Smooth muscle cell (in vitro differentiated cells): Measurements from ENCODE around the gene DLGAP4. TPM values are rescaled to one million over a fixed set of nuclear protein-coding genes. Genes with fewer than 3 reads are reported as not detected.

Experiments
- DNase-seq: peaks from one replicate; lab custom pipeline; 2025; ENCODE audit not compliant: unreplicated experiment; lab: John Stamatoyannopoulos, UW
- H2AFZ ChIP-seq: fragments of 200-600 bp; sonication (generic); 2 replicates; pipeline ENCODE4 v1.6.0; 2016; ENCODE audit warnings: antibody characterized with exemption, low read depth, mild to moderate bottlenecking
- H3F3A ChIP-seq: fragments of 200-600 bp; sonication (generic); 2 replicates; pipeline ENCODE4 v1.6.0; 2017; ENCODE audit warnings: antibody characterized with exemption, low read depth
- H3K27ac ChIP-seq: fragments of 200-600 bp; sonication (generic); 2 replicates; pipeline ENCODE4 v1.5.1; 2016; ENCODE audit warnings: low read depth, mild to moderate bottlenecking
- H3K27me3 ChIP-seq: fragments of 200-600 bp; sonication (generic); 2 replicates; pipeline ENCODE4 v1.6.1; 2016; ENCODE audit warnings: low read depth, mild to moderate bottlenecking
- H3K36me3 ChIP-seq: fragments of 200-600 bp; sonication (generic); 2 replicates; pipeline ENCODE4 v1.5.1; 2016; ENCODE audit warnings: low read depth
- H3K4me1 ChIP-seq: fragments of 200-600 bp; sonication (generic); 2 replicates; pipeline ENCODE4 v1.5.1; 2016; ENCODE audit warnings: low read depth
- H3K4me2 ChIP-seq: fragments of 200-600 bp; sonication (generic); 2 replicates; pipeline ENCODE4 v1.6.0; 2016; ENCODE audit warnings: mild to moderate bottlenecking
- H3K4me3 ChIP-seq: fragments of 200-600 bp; sonication (generic); 2 replicates; pipeline ENCODE4 v1.5.1; 2016; ENCODE audit warnings: mild to moderate bottlenecking
- H3K79me2 ChIP-seq: fragments of 200-600 bp; sonication (generic); 2 replicates; pipeline ENCODE4 v1.6.0; 2016; ENCODE audit warnings: low read depth, mild to moderate bottlenecking
- H3K9ac ChIP-seq: fragments of 200-600 bp; sonication (generic); 2 replicates; pipeline ENCODE4 v1.6.0; 2016; ENCODE audit warnings: low read depth
- H3K9me3 ChIP-seq: fragments of 200-600 bp; sonication (generic); replicated peaks from 2 replicates; pipeline ENCODE4 v1.5.1; 2016; ENCODE audit warnings: low read depth
- H4K20me1 ChIP-seq: fragments of 200-600 bp; sonication (generic); 2 replicates; pipeline ENCODE4 v1.6.0; 2016; ENCODE audit warnings: low read depth
- WGBS: methylation state at CpG from one replicate; pipeline ENCODE4 v1.1.7; 2016; ENCODE audit warnings: low lambda C conversion rate; 5-methylcytosine and 5-hydroxymethylcytosine counted together
- polyA plus RNA-seq: library from polyadenylated mRNA; unstranded; fragments of >200 nt; fragmentation: Nextera tagmentation; extraction: Ambion mirVana; gene quantifications from 2 replicates; pipeline ENCODE4 v1.2.1, GENCODE V29; 2016
- total RNA-seq: library from RNA; depleted of rRNA; stranded (reverse); fragments of >200 nt; gene quantifications from 2 replicates; pipeline ENCODE4 v1.2.3, GENCODE V29; 2014
- TF ChIP-seq, protein P1 (sequence below): fragments of 200-600 bp; sonication (generic); IDR thresholded peaks from 2 replicates; pipeline ENCODE4 v1.5.1; 2017; ENCODE audit warnings: borderline replicate concordance, mild to moderate bottlenecking, antibody characterized with exemption; ENCODE audit not compliant: insufficient read depth, poor library complexity, severe bottlenecking

The DLGAP4 gene
- total and polyA plus RNA-seq, 2 experiments from 2014 or later, result 86.8 to 102 TPM

DNA sequence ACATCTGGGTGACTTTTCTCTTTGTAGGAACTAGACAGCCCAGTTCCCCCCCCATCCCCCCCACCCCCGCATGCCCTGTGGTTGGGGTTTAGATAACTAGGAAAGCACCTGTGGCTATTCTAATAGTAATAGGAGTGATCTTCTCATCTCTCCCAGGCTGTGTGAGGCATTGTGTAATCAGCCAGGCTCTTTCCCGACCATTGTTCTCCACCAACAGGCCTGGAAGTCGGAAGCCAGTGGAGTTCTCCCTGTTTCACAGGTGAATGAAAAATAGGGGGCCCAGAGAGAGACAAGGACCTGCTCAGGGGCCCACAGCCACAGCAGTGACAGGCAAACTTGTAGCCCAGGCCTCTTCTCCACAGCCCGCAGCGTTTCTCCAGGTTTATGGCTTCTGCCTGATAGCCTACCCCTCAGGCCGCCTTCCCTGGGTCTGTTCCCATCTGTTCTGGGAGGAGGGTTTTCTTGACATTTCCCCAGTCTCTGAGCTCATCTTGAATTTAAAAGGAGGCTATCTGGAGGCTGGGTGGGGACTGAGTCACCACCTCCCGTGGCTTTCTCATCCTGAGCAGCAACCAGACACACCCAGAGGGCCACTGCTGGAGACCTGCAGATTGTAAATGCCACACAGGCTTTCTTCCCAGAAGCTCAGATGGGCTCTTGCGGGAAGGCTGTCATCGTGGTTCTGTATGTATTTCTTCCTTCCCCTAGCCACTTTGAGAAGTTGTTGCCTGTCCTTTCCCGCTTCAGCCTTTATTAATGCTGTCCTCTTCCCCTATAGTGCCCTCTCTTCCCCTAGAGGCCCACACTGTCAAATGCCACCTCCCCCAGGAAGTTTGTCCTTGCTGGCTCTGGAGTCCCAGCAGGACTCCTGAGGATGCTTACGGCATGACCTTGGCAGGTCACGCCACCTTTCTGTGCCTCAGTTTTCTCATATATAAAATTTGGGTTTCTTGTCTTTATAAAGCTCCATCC lies 159.3 kb downstream of the DLGAP4 start:
- H3K36me3 ChIP-seq, result no peaks in the 10 kb centered on the region
- peaks cover 43% of the 10 kb centered on the region for H3F3A ChIP-seq
- H3K9me3 ChIP-seq, result no peaks in the 10 kb centered on the region
- WGBS, result 17% methylated on average over 12 of the region's 12 CpGs
- peaks cover 34% of the 10 kb centered on the region for H3K4me1 ChIP-seq
- TF ChIP-seq, protein P1, sequence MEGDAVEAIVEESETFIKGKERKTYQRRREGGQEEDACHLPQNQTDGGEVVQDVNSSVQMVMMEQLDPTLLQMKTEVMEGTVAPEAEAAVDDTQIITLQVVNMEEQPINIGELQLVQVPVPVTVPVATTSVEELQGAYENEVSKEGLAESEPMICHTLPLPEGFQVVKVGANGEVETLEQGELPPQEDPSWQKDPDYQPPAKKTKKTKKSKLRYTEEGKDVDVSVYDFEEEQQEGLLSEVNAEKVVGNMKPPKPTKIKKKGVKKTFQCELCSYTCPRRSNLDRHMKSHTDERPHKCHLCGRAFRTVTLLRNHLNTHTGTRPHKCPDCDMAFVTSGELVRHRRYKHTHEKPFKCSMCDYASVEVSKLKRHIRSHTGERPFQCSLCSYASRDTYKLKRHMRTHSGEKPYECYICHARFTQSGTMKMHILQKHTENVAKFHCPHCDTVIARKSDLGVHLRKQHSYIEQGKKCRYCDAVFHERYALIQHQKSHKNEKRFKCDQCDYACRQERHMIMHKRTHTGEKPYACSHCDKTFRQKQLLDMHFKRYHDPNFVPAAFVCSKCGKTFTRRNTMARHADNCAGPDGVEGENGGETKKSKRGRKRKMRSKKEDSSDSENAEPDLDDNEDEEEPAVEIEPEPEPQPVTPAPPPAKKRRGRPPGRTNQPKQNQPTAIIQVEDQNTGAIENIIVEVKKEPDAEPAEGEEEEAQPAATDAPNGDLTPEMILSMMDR, result no peak
- peak overlapping the region; percentile 100 for H3K4me2 ChIP-seq
- DNase-seq, result peak; percentile 18
- H3K9ac ChIP-seq, result peak overlapping the region; percentile 59
- H3K27ac ChIP-seq, result peak overlapping the region; percentile 90
- H3K27me3 ChIP-seq, result no peaks in the 10 kb centered on the region
- H3K4me3 ChIP-seq, result no peak overlapping the region
- no peak overlapping the region for H2AFZ ChIP-seq
- peaks cover 86% of the 10 kb centered on the region for H4K20me1 ChIP-seq
- H3K79me2 ChIP-seq, result peaks cover 81% of the 10 kb centered on the region

DNA sequence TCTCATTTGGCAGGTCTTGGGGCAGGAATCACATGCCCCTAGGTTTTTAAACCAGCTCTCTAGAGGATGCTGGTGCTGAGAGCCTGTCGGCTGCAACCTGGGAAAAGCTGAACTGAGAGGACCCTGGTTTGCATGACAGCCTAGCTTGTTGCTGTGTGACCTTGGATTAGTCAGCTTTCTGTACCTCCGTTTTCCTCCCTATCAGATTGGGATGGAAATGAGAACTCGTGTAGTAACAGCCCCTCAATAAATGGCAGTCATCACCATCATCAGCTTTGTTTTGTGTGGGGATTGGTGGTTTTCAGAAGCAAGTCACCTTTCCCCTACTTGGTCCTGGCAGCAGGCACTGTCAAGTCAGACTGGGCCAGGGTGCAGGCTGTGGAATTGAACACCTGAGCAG lies 159.9 kb downstream of the DLGAP4 start:
- Histone ChIP-seq H3K9ac (peak overlapping the region; percentile 8), H3K4me2 (peak overlapping the region; percentile 100), H3K4me3 (no peak overlapping the region), H3K27me3 (no peaks in the 10 kb centered on the region), H3K4me1 (peaks cover 29% of the 10 kb centered on the region), H3K36me3 (no peaks in the 10 kb centered on the region), H4K20me1 (peaks cover 93% of the 10 kb centered on the region), H3K9me3 (no peaks in the 10 kb centered on the region), H3K79me2 (peaks cover 88% of the 10 kb centered on the region), H3F3A (peaks cover 40% of the 10 kb centered on the region), H3K27ac (peak overlapping the region; percentile 90), H2AFZ (no peak overlapping the region)
- TF ChIP-seq, protein P1, result no peak
- DNase-seq, result no peak
- WGBS, result 42% methylated on average over 3 of the region's 3 CpGs

GRCh38 chr20:36467076-36467999 lies 161.2 kb downstream of the DLGAP4 start:
- H2AFZ ChIP-seq, result no peak overlapping the region
- no peaks in the 10 kb centered on the region for H3K9me3 ChIP-seq
- no peaks in the 10 kb centered on the region for H3K36me3 ChIP-seq
- H4K20me1 ChIP-seq, result peaks cover 100% of the 10 kb centered on the region
- 42% methylated on average over 8 of the region's 8 CpGs for WGBS
- peaks cover 34% of the 10 kb centered on the region for H3F3A ChIP-seq
- H3K79me2 ChIP-seq, result peaks cover 93% of the 10 kb centered on the region
- H3K4me1 ChIP-seq, result peaks cover 38% of the 10 kb centered on the region
- H3K27me3 ChIP-seq, result no peaks in the 10 kb centered on the region
- TF ChIP-seq, protein P1, result no peak
- H3K4me2 ChIP-seq, result no peak overlapping the region
- H3K27ac ChIP-seq, result peak overlapping the region; percentile 90
- DNase-seq, result no peak
- no peak overlapping the region for H3K9ac ChIP-seq
- H3K4me3 ChIP-seq, result no peak overlapping the region
